GM15510 (cell line): Measurements from ENCODE around the gene TAC1.

ENCODE experiments used
- POLR2A ChIP-seq: IDR thresholded peaks from 3 replicates; pipeline ENCODE4 v1.6.1; 2011; ENCODE audit warnings: borderline replicate concordance; ENCODE audit not compliant: insufficient read length; ENCODE audit errors: extremely low read depth

TAC1 gene

DNA sequence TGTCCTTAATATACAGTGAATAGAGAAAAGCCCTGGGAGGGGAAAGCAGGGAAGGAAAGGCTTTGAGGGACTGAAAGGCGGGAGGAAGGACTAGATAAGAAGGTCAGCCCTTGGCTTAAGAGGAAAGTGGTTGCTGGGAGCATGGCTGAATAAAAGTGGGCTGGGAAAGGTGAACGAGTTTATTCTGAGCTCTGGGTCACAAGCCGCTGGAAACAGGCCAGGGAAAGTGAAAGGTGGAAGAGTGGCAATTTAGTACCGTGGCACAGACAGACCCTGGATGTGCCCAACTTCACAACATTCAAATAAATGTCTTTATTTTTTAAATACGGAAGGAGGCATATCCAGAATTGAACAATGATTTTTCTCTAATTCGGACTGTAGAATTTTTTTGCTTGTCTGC, 39.7 kb downstream of the TAC1 start:
- no peak for TF ChIP-seq POLR2A

DNA sequence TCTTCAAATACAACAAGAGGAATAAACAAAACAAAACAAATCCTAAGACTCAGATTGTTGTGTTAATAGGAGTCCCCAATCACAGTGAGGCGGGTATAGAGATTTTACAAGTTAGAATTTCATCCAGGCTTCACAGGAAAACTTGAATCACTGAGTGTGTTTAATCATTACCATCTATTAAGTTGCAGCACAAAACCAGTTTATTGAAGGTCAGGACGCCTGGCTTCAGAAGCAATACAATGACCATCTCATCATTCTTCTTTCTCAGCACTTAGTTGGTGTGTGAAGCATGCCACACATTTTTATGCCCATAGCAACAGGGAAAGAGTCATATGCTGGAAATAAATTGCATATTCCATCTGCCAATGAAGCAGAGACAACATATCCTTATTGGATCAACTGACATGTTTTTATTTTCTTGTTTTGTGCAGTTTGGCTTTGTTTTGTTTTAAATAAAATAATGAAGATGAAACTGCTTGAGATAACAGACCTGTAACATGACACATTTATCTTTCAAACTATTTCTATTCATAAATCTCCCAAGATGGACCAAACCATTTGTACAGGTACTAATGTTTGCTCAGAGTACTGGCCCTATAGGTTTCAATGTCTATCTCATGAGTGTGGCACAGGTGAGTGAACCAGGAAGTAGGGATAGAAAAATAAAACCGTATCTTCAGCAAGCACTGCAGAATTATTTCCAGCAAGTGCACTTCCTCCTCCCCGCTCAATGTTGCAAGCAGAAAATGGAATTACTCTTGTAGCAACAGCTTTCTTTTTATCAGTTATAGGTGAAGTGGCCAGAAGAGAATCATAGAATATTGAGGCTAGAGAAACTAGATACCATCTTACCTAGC, 40.4 kb downstream of the TAC1 start:
- no peak for TF ChIP-seq POLR2A
